HepG2 (cell line): ENCODE data around the gene ZNRD2. TPM values are rescaled to one million over a fixed set of nuclear protein-coding genes. Genes with fewer than 3 reads are reported as not detected.

Experiments used
- ATAC-seq: fragments of 200-7000 bp; cut with Tn5 transposase; 3 replicates; pipeline ENCODE4 v1.9.1; 2020; ENCODE audit warnings: mild to moderate bottlenecking, moderate library complexity
- BruUV-seq: library from RNA; stranded (reverse); fragments of 400-500 nt; replicated peaks from 2 replicates; lab custom pipeline; 2021; lab: Mats Ljungman, UMichigan
- CTCF ChIA-PET: fragments of 300-600 bp; formaldehyde crosslinking; extraction: SDS; loops from one replicate; lab custom pipeline; 2021; ENCODE audit warnings: low total read pairs, inconsistent platforms, low intra/inter-chr PET ratio; lab: Yijun Ruan, JAX
- POLR2A ChIA-PET: fragments of 350-600 bp; sonication (Branson Sonifier 250); formaldehyde crosslinking; loops from one replicate; lab custom pipeline; 2020; ENCODE audit warnings: antibody characterized with exemption, inconsistent platforms; lab: Yijun Ruan, JAX
- DNase-seq: peaks from one replicate; pipeline ENCODE4 v3.0.0-alpha.2; 2015; ENCODE audit warnings: low spot score
- FAIRE-seq: peaks from 3 replicates; lab custom pipeline; 2011; peaks lifted over from hg19 to GRCh38; lab: Jason Lieb, UNC
- H2AFZ ChIP-seq: one replicate; pipeline ENCODE4 v1.6.1; 2011; ENCODE audit warnings: low read length, inconsistent platforms
- H3K27ac ChIP-seq: fragments of 300-600 bp; 3 replicates; pipeline ENCODE4 v1.8.0; 2011; ENCODE audit warnings: mixed run types, mild to moderate bottlenecking, mixed read lengths, low read length, inconsistent platforms; ENCODE audit not compliant: insufficient read depth; ENCODE audit errors: extremely low read length
- H3K27me3 ChIP-seq, 2 experiments: fragments of 200-600 bp in 1 of 2; 2 replicates in 1 of 2; 3 replicates in 1 of 2; pipeline versions ENCODE4 v1.6.0 to v1.8.0; 2011; ENCODE audit warnings: low read length in 2 of 2, mild to moderate bottlenecking in 2 of 2, moderate library complexity in 2 of 2, inconsistent platforms in 1 of 2; ENCODE audit not compliant: insufficient read depth in 2 of 2, control insufficient read depth in 1 of 2
- H3K36me3 ChIP-seq, 2 experiments: fragments of 200-600 bp in 1 of 2; replicated peaks in 1 of 2; 2 replicates in 1 of 2; 3 replicates in 1 of 2; pipeline versions ENCODE4 v1.5.1 to v1.8.0; 2011; ENCODE audit warnings: low read length in 2 of 2, inconsistent platforms in 1 of 2; ENCODE audit not compliant: insufficient read depth in 2 of 2, control insufficient read depth in 1 of 2
- H3K4me1 ChIP-seq: 2 replicates; pipeline ENCODE4 v1.5.1; 2012; ENCODE audit warnings: low read length, inconsistent platforms; ENCODE audit not compliant: insufficient read depth
- H3K4me2 ChIP-seq: 2 replicates; pipeline ENCODE4 v1.6.0; 2011; ENCODE audit warnings: low read depth, low read length, inconsistent platforms
- H3K4me3 ChIP-seq, 3 experiments: fragments of 200-600 bp in 1 of 3; sonication (generic), shearing (Covaris generic) in 1 of 3; replicated peaks in 1 of 3; 2 replicates each; pipeline ENCODE4 v1.5.1; 2011 to 2016; ENCODE audit warnings: low read length in 3 of 3, inconsistent platforms in 2 of 3, low read depth in 2 of 3, mild to moderate bottlenecking in 2 of 3, control low read depth in 1 of 3, mixed read lengths in 1 of 3; ENCODE audit not compliant: insufficient read depth in 1 of 3
- H3K79me2 ChIP-seq: one replicate; pipeline ENCODE4 v1.6.1; 2011; ENCODE audit warnings: low read length, inconsistent platforms; ENCODE audit not compliant: insufficient read depth
- H3K9ac ChIP-seq: 2 replicates; pipeline ENCODE4 v1.6.0; 2011; ENCODE audit warnings: mild to moderate bottlenecking, low read depth, low read length, inconsistent platforms; ENCODE audit not compliant: insufficient read depth
- H3K9me3 ChIP-seq: 2 replicates; pipeline ENCODE4 v1.5.1; 2012; ENCODE audit warnings: mild to moderate bottlenecking, low read length
- H4K20me1 ChIP-seq: 2 replicates; pipeline ENCODE4 v1.6.0; 2011; ENCODE audit warnings: inconsistent platforms, mild to moderate bottlenecking, low read length, moderate library complexity; ENCODE audit not compliant: insufficient read depth
- DPF2 ChIP-seq: sonication (generic); formaldehyde crosslinking; IDR thresholded peaks from 2 replicates; pipeline ENCODE4 v1.4.0; 2020; ENCODE audit warnings: mild to moderate bottlenecking, low read depth, missing genetic modification reagents, borderline replicate concordance
- DZIP1 ChIP-seq: sonication (generic); formaldehyde crosslinking; IDR thresholded peaks from 2 replicates; pipeline ENCODE4 v1.5.0; 2020; ENCODE audit warnings: mild to moderate bottlenecking, missing genetic modification reagents
- GLI4 ChIP-seq: sonication (generic); formaldehyde crosslinking; IDR thresholded peaks from 2 replicates; pipeline ENCODE4 v1.5.1; 2020; ENCODE audit warnings: missing genetic modification reagents, mild to moderate bottlenecking, moderate library complexity, borderline replicate concordance
- NR2F2 ChIP-seq: IDR thresholded peaks from 2 replicates; pipeline ENCODE4 v1.6.1; 2012; ENCODE audit warnings: low read depth, inconsistent platforms, borderline replicate concordance
- RORA ChIP-seq: sonication (generic); formaldehyde crosslinking; IDR thresholded peaks from 2 replicates; pipeline ENCODE4 v1.5.0; 2020; ENCODE audit warnings: mild to moderate bottlenecking, missing genetic modification reagents, moderate library complexity
- SRSF9 ChIP-seq: fragments of 200-400 bp; formaldehyde crosslinking; IDR thresholded peaks from 2 replicates; pipeline ENCODE4 v1.6.1; 2018; ENCODE audit warnings: borderline replicate concordance, mild to moderate bottlenecking, low read depth, low read length; ENCODE audit not compliant: insufficient read depth, poor library complexity, severe bottlenecking
- TBL1XR1 ChIP-seq: fragments of 150-350 bp; IDR thresholded peaks from 2 replicates; pipeline ENCODE4 v1.6.1; 2014; ENCODE audit warnings: borderline replicate concordance, low read length; ENCODE audit not compliant: partially characterized antibody
- THAP8 ChIP-seq: sonication (generic); formaldehyde crosslinking; IDR thresholded peaks from 2 replicates; pipeline ENCODE4 v1.5.1; 2020; ENCODE audit warnings: missing genetic modification reagents, mild to moderate bottlenecking, borderline replicate concordance
- ZFP91 ChIP-seq: sonication (generic); formaldehyde crosslinking; IDR thresholded peaks from 2 replicates; pipeline ENCODE4 v1.9.0; 2022; ENCODE audit warnings: missing genetic modification reagents, mild to moderate bottlenecking, borderline replicate concordance
- ZNF362 ChIP-seq: sonication (generic); formaldehyde crosslinking; IDR thresholded peaks from 2 replicates; pipeline ENCODE4 v1.4.0; 2020; ENCODE audit warnings: missing genetic modification reagents, mild to moderate bottlenecking, borderline replicate concordance
- ZNF891 ChIP-seq: sonication (generic); formaldehyde crosslinking; IDR thresholded peaks from 2 replicates; pipeline ENCODE4 v1.5.0; 2020; ENCODE audit warnings: mild to moderate bottlenecking, missing genetic modification reagents
- ZZZ3 ChIP-seq: sonication (generic); formaldehyde crosslinking; IDR thresholded peaks from 2 replicates; pipeline ENCODE4 v1.4.0; 2020; ENCODE audit warnings: missing genetic modification reagents, mild to moderate bottlenecking, borderline replicate concordance
- WGBS: methylation state at CpG from one replicate; pipeline ENCODE4 v1.1.6; 2017; ENCODE audit warnings: low lambda C conversion rate; 5-methylcytosine and 5-hydroxymethylcytosine counted together
- in situ Hi-C: cut with HindIII; loops from 2 replicates; pipeline ENCODE4 v1.10.0; 2017; ENCODE audit warnings: low pct_unique_long_range_greater_than_20kb; ENCODE audit not compliant: extremely low pct_ligation_motif_present
- intact Hi-C: fragments of 100-400 bp; cut with micrococcal nuclease; formaldehyde crosslinking; loops from one replicate; pipeline ENCODE4 v1.10.0; 2022; ENCODE audit not compliant: unreplicated experiment
- polyA plus RNA-seq, 8 experiments: library from polyadenylated mRNA; depleted of rRNA in 3 of 8; stranded (reverse) in 7 of 8; unstranded in 1 of 8; fragments of >200 nt; fragmentation: Illumina TruSeq in 4 of 8; extraction: Trizol in 4 of 8; gene quantifications; 2 replicates each; pipeline versions ENCODE4 v1.2.1 to v1.2.3, GENCODE V29; 2011 to 2016; ENCODE audit warnings: low read depth in 4 of 8, missing spikeins in 1 of 8, mixed read lengths in 1 of 8; ENCODE audit not compliant: insufficient read depth in 1 of 8
- total RNA-seq, 5 experiments: library from RNA; depleted of rRNA; stranded (reverse); fragments of >200 nt; fragmentation: Illumina TruSeq; extraction: Trizol; gene quantifications; 2 replicates each; pipeline ENCODE4 v1.2.3, GENCODE V29; 2016; ENCODE audit warnings: low read depth in 1 of 5

The ZNRD2 gene
- total and polyA plus RNA-seq, 2 of the 13 experiments (the other 11 are each of a cell fraction or from before 2014, with no cell fraction given): 29.2 to 34.0 TPM

GRCh38 chr11:65552388-65552951, 17.8 kb upstream of the ZNRD2 start (continued):
- 0 out of 2 replicates have a peak, but pooled peaks have one; percentile 40 for TF ChIP-seq DZIP1 (CRISPR knock-in tag)
- TF ChIP-seq NR2F2: no peak
- 0 out of 2 replicates have a peak, but pooled peaks have one; percentile 8 for TF ChIP-seq ZNF362 (CRISPR knock-in tag)
- TF ChIP-seq ZNF891 (CRISPR knock-in tag): peak; percentile 29; the same call in 1 of the 2 replicates
- no peak for TF ChIP-seq TBL1XR1
- TF ChIP-seq ZZZ3 (CRISPR knock-in tag): 0 out of 2 replicates have a peak, but pooled peaks have one; percentile 12

- intact Hi-C loops (no loop called here), in situ Hi-C loops (loop anchor here (10.0 kb wide), 1 partner anchor 301 kb away; the partner anchor contains the start of gene CFL1)
- no peaks in the 10 kb centered on the region for H3K9me3 ChIP-seq
- 97% methylated on average over 30 of the region's 37 CpGs for WGBS
- DNase-seq (no peak), ATAC-seq (no peak), FAIRE-seq (no peak)
- H3K4me1 ChIP-seq: peaks cover 57% of the 10 kb centered on the region
- H3K4me2 ChIP-seq: no peak overlapping the region
- ChIA-PET POLR2A (no interaction called here), CTCF (no interaction called here)
- no peak overlapping the region for H3K27ac ChIP-seq
- peaks cover 8% of the 10 kb centered on the region for H3K79me2 ChIP-seq
- H2AFZ ChIP-seq: no peak overlapping the region
- H3K4me3 ChIP-seq: no peak overlapping the region
- no TSS peak for BruUV-seq
- peaks cover 10% of the 10 kb centered on the region; the same call in 1 of the 2 replicates for H4K20me1 ChIP-seq
- H3K36me3 ChIP-seq: peaks cover 3 to 5% of the 10 kb centered on the region in 2 experiments; a peak in 2 of 5 replicates
- H3K27me3 ChIP-seq: no peaks in the 10 kb centered on the region
- H3K9ac ChIP-seq: no peak overlapping the region
- TF ChIP-seq SRSF9 (no peak), THAP8 (CRISPR knock-in tag) (no peak), ZFP91 (CRISPR knock-in tag) (no peak), DPF2 (no peak), GLI4 (CRISPR knock-in tag) (no peak), RORA (CRISPR knock-in tag) (no peak)
Measured at GRCh38 chr11:65553301-65554001, 16.8 kb upstream of the ZNRD2 start.
